Endometrial microvascular endothelial cells (primary cell): ENCODE data around the gene ABCB8. TPM values are rescaled to one million over a fixed set of nuclear protein-coding genes. Genes with fewer than 3 reads are reported as not detected.

Experiments
- in situ Hi-C: cut with HindIII; loops from 2 replicates; pipeline ENCODE4 v1.10.0; 2017; ENCODE audit warnings: low sequenced_read_pairs, low pct_unique_long_range_greater_than_20kb; ENCODE audit errors: inconsistent ontology term
- total RNA-seq: library from RNA; depleted of rRNA; stranded (reverse); fragments of >200 nt; gene quantifications from one replicate; pipeline ENCODE4 v1.2.3, GENCODE V29; 2015; ENCODE audit errors: inconsistent ontology term

Gene ABCB8
- total RNA-seq, 1 donor from 2014 or later = 53.2 TPM

DNA sequence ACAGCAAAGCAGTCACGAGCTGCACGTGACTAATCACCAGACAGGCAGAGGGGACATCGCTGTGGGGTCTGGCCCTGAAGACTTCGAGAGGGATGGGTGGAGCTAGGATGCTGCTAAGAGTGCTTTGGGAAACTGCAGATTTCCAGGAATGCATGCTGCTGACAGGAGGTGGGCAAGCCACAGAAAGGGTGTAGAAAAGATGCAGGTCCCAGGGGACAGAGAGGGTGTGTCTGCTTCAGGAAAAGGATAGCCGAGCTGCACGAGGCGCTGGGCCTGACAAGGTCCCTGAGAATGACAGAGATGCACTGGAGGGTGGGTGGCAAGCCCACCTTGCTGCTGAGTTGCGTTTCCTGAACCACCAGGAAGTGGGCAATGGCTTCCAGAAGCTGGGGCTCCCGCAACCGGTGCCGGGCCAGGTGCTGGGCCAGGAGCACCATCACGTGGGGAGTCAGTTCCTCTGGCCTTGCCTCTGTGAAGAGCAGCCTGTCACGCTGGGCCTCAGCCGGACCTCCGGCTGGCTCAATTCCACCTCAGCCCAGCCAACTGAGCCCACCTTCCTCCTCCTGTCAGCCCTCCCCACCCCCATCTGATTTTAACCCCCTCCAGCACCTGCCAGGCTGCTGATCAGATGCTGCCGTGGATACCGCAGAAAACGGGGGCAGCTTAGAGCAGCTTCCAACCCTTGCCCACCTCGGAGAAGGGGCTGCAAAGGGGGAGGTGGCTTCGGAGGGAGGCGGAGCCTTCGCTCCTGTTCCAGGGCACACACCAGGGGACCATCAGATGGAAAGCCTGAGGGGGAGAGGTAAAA lies 50.2 kb downstream of the ABCB8 start:
- in situ Hi-C loops = no loop called here

DNA sequence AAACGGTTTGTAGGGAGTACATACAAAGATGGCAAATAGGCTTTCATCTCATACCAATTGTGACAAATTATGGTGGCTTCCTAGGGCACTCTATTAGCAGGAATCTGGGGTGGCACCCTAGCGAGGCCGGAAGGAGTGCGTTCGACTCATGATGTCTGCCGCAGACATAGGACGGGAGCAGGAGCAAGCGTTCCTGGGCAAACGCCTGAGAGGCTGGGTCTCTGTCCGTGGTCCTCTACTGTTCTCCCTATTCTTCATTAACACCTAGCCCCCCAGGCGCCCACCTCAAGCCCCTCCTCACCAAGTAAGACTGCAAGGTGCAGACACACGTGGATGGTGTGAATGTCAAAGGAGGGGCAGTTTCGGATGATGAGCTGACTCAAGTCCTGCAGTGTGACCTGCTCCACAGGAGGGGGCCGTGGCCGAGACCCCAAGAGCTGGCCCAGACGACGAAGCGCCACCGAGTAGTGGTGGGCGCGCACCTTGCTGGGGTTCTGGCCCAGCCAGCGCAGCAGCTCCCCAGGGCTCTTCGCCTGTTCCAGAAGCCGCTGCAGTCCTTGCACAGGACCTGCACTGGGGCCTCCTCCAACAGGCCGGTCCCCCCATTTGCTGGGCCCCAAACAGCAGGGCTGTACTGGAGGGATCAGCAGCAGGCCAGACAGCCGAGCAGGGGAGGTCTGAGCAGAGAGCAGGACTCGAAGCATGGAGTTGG lies 51.1 kb downstream of the ABCB8 start:
- in situ Hi-C loops = no loop called here

DNA sequence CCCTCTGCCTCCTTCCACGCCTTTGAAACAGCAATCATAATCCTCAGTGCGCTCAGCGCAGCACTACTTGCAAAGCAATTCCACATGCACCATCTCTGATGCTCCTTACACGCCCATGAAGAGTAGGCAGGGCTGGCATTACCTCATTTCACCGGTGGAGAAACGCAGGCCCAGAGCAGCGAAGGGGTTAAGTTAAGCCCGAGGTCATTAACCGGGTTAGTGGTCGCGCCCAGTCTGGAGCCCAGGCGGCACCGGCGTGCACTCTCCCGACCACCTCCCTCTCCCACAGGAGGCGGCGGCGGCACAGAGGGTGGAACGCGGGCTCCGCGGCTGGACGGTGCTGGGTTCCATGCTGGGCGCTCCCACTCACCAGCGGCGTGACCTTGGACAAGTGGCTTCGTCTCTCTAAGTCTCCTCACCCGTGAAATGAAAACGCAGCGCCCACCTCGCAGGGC lies 51.8 kb downstream of the ABCB8 start:
- in situ Hi-C loops = loop anchor here (10.0 kb wide), 1 partner anchor 85 kb away; the partner anchor contains the start of gene GBX1

DNA sequence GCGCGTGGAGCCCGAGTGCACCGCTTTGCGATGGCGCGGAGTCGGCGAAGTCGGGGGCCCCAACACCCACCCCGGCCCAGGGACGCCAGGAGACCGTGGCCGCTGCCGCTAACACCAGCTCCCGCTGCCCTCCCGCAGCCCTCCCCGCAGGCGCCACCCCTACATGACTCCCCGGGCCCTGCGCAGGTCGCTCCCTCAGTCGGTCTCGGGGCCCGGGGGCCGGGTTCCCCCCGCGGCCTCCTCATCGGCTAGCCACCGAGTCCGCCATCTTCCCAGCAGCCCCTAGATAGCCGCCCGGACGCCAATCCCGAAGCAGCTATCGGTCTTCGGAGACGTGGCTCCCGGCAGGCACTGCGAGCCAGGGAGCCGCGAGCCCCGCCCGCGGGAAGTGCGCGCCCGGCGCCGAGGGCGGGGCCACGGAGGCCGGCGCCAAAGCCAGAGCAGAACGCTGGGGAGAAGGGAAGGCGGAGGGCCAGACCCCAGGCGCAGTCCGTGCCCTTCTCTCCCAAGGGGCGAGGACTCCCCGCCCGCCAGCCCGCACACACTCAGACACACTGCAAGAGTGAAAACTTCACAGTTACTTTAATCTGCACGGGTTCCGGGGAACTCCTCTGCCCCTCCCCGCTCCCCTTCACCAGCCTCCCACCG lies 52.4 kb downstream of the ABCB8 start, which contains the start of gene FASTK:
TSS of gene FASTK (minus strand) at position 288 of the 648 bp plus-strand sequence. CDS start at position 245, 43 bp downstream.
- in situ Hi-C loops = loop anchor here (10.0 kb wide), 1 partner anchor 84 kb away; the partner anchor contains the start of gene GBX1

DNA sequence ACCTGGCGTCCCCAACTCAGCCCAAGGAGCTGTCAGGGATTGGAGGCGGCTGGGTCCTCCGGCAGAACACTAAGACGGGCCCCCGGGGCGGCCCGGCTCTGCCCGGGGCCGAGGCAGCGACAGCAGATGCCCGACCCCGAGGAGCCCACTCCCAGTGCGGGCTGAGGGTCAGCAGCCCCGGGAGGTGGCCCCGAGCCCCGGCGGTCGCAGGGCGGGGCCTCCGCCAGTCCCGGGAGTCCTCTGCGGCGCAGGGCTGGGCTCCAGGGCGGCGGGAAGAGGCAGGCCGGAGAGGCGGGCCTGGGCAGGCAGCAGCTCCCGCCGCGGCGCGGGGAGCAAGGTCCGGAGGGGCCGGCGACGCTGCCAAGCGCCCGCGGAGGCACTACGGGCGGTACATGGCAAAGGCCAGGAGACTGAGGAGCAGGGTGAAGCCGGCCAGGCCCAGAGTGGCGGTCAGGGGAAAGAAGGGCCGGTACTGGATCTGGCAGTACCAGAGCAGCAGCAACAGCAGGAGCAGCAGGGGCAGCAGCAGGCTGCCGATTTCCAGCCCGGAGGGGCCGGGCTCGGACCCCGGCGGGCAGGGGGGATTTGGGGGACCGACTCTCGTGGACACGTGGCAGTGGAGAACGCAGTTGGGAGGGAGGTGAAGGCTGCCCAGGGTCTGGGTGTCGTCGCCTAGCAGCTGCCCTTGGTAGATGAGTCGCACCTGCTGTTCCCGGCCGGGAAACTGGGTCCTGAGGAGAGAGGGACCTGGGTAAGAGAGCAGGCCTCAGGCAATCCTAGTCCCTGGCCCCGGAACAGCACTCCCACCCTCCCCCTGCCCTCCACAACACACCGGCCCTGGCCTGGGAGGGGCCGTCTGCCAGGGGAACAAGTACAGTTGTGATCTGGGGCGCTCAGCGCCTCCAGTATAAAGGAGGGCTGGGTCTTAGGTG lies 53.2 kb downstream of the ABCB8 start:
- in situ Hi-C loops = loop anchor here (10.0 kb wide), 1 partner anchor 83 kb away; the partner anchor contains the start of gene GBX1

DNA sequence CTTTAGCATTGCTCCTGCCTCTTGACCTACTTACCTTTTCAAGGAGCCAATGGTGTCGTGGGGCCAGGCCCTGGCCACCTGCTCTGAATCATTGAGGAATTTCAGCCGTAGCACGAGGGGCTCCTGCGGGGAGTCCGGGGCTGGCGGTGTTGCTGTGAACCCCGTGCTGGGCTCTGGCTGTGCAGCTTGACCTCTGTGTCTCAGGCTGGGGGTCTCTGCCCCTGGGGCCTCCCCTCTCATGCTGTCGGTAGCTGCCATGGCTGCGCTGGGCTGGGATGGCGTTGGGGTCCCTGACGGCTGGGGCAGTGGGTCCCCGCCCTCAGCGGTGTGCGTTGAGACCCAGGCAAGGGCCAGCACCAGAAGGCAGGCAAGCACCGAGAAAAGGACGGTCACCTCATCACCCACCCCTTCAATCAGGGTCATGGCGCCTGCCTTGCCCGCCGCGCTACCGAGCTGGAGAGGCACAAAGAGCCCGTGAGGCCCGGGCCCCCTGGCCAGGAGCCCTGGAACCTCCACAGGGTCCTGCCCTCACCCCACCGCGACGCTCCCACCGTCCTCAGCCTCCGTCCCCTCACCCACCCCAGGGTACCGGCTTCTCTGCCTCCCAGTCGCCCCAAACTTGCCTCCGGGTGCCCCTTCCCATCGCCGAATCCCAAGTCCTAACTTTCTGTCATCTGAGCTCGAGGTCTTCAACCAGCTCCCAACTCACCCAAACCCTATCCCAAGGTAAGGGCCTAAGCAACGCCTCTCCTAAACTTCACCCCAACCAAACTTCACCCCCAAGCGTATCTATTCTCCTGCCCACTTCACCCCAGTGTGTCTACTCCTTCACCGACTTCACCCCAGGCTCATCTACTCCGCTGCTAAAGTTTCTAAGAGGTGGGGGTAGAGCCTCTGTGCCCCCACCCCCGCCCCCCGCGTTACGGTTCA lies 54.2 kb downstream of the ABCB8 start:
- in situ Hi-C loops = loop anchor here (10.0 kb wide), 1 partner anchor 82 kb away; the partner anchor contains the start of gene GBX1

DNA sequence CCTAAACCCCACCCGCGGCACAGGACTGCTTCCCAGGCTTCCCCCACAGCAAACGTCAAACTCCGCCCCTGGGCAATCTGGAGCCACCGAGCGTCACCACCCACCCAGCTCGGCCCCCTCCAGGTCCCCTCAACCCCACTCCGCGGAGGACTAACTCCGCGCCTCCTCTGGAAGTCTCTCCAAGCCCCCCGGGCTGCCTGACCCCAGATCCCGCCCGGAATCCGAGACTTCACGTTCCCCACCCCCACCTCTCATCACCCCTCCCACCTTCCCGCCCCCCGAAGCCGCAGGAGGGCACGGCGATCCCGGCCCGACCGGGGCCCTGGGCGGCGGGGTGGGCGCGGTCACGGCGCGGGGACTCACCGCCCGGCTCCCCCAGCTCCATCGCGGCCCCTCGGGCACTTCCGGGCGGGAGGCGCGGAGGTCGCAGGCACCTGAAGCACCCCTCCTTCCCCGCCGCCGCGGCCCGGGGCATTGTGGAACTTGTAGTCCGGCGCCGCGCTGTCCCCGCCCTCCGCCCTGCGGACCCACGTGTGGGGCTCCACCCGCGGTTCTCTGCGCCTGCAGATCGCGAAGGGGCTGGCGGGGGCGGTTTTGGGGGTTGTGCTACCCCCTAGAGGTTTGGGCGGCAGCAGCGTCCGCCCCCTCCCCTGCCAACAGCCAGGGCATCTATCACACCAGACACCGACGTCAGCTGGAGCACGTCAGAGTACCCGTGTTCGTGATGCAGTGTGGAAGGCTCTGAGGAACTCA lies 55.0 kb downstream of the ABCB8 start, which contains the start of gene TMUB1:
TSS of gene TMUB1 (minus strand) at position 423 of the 753 bp plus-strand sequence. CDS start 930 bp downstream, outside the sequence.
- in situ Hi-C loops = loop anchor here (10.0 kb wide), 1 partner anchor 82 kb away; the partner anchor contains the start of gene GBX1

DNA sequence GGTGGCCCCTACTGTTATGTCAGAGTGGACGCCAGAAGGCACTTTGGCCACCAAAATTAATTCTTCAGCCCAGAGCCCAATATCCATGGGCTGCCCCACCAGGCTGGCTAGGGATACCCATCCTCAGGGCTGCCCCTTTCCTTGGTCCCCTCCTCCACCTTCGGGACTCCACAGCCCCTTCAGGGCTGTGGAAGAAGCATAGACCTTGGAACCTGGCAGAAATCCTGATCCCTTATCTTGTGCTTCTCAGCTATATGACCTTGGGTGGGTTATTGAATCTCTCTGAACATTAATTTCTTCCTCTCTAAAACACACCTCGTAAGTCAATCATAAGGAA lies 55.5 kb downstream of the ABCB8 start:
- in situ Hi-C loops = loop anchor here (10.0 kb wide), 1 partner anchor 81 kb away; the partner anchor contains the start of gene GBX1

DNA sequence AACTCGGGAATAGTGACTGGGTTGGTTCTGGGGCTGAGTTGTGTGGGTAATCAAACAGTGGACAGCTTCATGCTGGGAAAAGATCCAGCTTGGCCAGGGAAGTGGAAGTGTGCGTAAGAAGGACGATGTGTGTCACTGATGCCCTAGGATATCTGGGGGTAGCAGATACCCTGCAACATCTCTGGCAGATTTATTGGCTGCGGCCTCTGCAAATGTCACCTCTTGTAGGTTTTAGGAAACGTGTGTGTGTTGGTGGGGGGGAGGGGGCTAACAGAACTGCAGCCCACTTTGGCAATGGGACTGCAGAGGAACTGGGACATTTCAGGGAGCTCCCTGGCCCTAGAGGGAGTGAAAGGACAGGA lies 57.1 kb downstream of the ABCB8 start:
- in situ Hi-C loops = loop anchor here (10.0 kb wide), 1 partner anchor 79 kb away; the partner anchor contains the start of gene GBX1

DNA sequence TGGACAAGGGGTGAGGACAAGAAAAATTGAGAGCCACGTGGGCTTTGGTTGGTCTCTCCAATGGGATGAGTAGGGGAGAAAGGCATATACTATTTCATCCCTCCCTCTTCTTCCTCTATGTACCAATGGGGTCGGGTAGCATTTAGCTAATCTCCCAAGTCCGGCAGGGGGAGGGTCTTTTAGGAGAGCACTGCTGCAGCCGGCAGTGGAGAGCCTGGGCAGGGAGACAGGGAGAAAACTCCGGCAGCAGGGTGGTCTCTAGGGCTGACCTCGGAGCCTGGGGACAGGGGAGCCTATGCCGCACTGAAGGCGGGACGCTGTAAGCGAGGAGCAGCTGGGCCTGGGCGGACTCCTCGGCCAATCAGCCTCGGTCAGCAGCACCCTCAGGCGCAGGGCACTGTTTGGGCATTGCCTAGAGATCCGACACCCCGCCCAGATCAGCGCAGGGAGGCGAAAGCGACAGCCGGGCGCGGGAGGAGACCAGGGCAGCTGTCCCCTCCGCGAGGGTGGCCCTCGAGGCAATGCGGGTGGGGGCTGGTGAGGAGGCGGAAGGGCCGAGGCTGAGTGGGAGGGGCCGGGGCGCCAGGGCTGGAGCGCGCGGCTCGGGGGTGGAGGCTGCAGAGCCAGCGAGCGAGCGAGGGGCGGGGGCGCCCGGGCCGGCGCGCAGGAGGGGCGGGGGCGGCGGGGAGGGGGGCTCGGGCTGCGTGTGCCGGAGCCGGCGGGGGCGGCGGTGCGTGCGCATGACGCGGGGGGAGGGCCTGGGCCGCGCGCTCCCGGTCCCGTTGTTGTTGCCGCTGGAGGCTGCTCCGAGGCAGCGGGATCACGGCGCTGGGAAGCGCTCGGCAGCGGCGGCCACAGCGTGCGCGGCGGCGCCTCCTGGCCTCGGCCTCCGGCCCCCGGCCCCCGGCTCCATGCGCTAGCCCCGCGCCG lies 57.7 kb downstream of the ABCB8 start, which contains the start of gene AGAP3:
TSS of gene AGAP3 (plus strand) at position 785 of the 930 bp plus-strand sequence. CDS start 267 bp downstream, outside the sequence.
- in situ Hi-C loops = loop anchor here (10.0 kb wide), 1 partner anchor 79 kb away; the partner anchor contains the start of gene GBX1

DNA sequence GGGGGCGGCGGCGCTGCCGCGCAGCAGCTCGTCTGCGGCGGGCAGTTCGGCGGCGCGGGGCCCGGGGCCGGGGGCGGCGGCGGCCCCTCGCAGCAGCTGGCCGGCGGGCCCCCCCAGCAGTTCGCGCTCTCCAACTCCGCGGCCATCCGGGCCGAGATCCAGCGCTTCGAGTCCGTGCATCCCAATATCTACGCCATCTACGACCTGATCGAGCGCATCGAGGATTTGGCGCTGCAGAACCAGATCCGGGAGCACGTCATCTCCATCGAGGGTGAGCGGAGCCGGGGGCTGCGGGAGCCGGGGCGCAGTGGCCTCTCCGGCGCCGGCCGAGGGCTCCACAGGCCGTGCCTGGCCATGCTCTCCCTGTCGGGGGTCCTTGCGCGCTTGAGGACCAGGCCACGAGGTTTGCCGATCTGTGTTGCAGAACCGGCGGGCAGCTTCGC lies 58.6 kb downstream of the ABCB8 start:
- in situ Hi-C loops = loop anchor here (10.0 kb wide), 1 partner anchor 78 kb away; the partner anchor contains the start of gene GBX1

DNA sequence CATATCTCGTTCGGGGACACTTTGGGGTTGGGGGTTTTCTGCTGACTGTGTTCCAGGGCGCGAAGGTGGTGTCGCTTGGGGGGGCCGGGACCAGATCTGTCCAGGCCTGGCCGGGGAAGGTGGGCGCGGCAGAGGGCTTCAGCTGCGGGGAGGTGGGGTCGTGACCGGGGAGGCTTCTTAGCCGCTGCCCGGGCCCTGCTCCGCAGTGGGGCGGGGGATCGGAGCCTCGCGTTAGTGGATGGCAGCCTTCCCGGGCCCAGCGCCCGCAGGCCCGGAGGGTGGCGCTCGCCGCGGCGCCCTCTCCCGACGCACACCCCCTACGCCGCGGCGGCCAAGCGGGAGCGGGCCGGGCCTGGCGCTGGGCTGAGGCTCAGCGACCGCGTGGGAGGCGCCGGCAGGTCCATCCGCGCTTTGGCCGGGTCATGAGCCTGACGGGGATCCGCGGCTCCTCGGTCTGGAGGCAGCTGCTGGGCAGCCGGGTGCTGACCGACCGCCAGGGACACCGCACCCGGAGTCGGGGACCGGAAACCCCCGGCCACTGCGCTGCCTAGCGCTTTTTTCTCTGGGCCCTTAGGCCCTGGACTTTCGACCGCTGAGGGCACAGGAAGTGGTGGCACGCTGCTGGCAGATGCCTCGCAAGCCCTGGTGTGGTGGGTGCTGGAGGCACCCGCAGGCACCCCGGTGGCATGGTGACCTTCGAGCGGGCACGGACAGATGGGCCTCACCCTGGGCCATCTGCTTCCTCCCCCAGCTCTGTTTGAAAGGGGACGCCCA lies 59.2 kb downstream of the ABCB8 start:
- in situ Hi-C loops = loop anchor here (10.0 kb wide), 1 partner anchor 77 kb away; the partner anchor contains the start of gene GBX1

DNA sequence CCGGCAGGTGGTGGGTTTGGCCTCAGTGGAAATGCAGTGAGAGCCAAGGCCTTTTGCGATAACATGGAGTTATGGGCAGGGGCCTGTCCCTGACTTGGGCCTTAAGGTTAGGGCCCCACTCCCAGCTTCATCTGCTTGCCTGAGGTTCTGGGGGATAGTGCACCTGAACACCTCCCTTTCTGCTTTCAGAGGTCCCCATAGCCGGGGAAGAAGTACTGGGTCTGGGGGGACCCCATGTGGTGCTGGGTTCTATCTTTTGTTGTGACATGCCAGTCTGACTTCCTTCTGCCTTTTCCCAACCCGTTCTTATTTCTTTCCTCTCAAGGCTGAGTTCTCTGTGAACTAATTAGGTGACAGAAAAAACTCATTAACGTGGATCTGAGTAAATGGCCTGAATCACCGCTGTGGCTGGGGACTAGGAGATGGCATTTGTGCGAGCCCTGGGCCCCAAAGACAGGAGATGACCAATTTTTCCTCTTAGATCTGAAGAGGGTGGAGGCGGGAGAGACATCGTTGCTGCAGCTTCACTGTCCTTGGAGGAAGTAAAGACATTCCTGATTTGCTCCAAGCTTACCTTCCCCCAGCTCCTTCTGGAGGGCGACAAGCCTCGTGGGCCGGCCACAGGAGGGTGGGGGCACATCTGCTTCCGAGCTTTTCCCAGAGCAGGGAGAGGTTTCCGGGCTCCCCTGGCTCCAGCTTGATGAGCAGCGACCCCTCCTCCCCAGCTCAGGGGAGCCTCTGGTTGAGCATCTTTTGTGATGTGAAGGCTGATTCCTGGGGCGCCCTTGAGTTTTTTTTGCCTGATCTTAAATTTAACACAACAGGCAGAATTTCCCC lies 60.0 kb downstream of the ABCB8 start:
- in situ Hi-C loops = loop anchor here (10.0 kb wide), 1 partner anchor 77 kb away; the partner anchor contains the start of gene GBX1
